Prostate gland (tissue), 2 donors: Measurements from ENCODE around the gene PON2.

Experiments used
- POLR2A ChIP-seq: fragments of 450-650 bp; IDR thresholded peaks from one replicate; pipeline ENCODE4 v1.6.1; 2016; ENCODE audit warnings: antibody characterized with exemption, mild to moderate bottlenecking
- POLR2AphosphoS5 ChIP-seq: sonication (generic); formaldehyde crosslinking; IDR thresholded peaks from one replicate; pipeline ENCODE4 v1.6.1; 2017; ENCODE audit warnings: antibody characterized with exemption
- TF ChIP-seq, protein P1 (sequence below), 4 experiments: fragments of 200-600 bp in 2 of 4; fragments of 450-650 bp in 2 of 4; sonication (generic) in 2 of 4; IDR thresholded peaks; 1 replicate in 3 of 4; 2 replicates in 1 of 4; pipeline ENCODE4 v1.5.1; 2016 to 2019; ENCODE audit warnings: antibody characterized with exemption in 4 of 4, mild to moderate bottlenecking in 2 of 4, moderate library complexity in 2 of 4

GRCh38 chr7:95479992-95480624 is 45.3 kb upstream of the PON2 start:
- TF ChIP-seq, protein P1, sequence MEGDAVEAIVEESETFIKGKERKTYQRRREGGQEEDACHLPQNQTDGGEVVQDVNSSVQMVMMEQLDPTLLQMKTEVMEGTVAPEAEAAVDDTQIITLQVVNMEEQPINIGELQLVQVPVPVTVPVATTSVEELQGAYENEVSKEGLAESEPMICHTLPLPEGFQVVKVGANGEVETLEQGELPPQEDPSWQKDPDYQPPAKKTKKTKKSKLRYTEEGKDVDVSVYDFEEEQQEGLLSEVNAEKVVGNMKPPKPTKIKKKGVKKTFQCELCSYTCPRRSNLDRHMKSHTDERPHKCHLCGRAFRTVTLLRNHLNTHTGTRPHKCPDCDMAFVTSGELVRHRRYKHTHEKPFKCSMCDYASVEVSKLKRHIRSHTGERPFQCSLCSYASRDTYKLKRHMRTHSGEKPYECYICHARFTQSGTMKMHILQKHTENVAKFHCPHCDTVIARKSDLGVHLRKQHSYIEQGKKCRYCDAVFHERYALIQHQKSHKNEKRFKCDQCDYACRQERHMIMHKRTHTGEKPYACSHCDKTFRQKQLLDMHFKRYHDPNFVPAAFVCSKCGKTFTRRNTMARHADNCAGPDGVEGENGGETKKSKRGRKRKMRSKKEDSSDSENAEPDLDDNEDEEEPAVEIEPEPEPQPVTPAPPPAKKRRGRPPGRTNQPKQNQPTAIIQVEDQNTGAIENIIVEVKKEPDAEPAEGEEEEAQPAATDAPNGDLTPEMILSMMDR (IDR thresholded peaks at IDR 0.05), result no peak
- TF ChIP-seq POLR2A, result no peak
- TF ChIP-seq POLR2AphosphoS5, result no peak
